ENCODE data around the gene TMBIM1.
"Not testable (repeated sequence)": the region's sequence is repeated elsewhere in the genome, so short reads cannot be mapped to it uniquely, and the experiment has no call there.

The TMBIM1 gene

GRCh38 chr2:218276986-218277755, 15.1 kb downstream of the TMBIM1 start:
- H3K4me3 ChIP-seq (ENCODE audit: low read depth, low read length), result no peak overlapping the region
- no peak for DNase-seq (ENCODE audit: low read depth)

- no peak overlapping the region for H3K4me3 ChIP-seq (ENCODE audit: low read depth, low read length)
Observed at GRCh38 chr2:218275371-218276072, 16.8 kb downstream of the TMBIM1 start.

GRCh38 chr2:218274586-218274985, 17.7 kb downstream of the TMBIM1 start:
- H3K4me3 ChIP-seq (ENCODE audit: low read depth, low read length), result no peak overlapping the region
- DNase-seq (ENCODE audit: low read depth), result no peak

More at GRCh38 chr2:218275371-218276072, 16.8 kb downstream of the TMBIM1 start:
- DNase-seq (ENCODE audit: low read depth), result no peak

GRCh38 chr2:218273908-218274249, 18.4 kb downstream of the TMBIM1 start:
- no peak for DNase-seq (ENCODE audit: low read depth)
- H3K4me3 ChIP-seq (ENCODE audit: low read depth, low read length), result no peak overlapping the region

- H3K4me3 ChIP-seq (ENCODE audit: low read depth, low read length); DNase-seq (ENCODE audit: low read depth): not testable (repeated sequence)
Observed at GRCh38 chr2:218273214-218273907, 18.9 kb downstream of the TMBIM1 start.

GRCh38 chr2:218272531-218273212, 19.6 kb downstream of the TMBIM1 start:
- no peak overlapping the region for H3K4me3 ChIP-seq (ENCODE audit: low read depth, low read length)
- DNase-seq (ENCODE audit: low read depth), result peak; percentile 89

- H3K4me3 ChIP-seq (ENCODE audit: low read depth, low read length), result no peak overlapping the region
- no peak for DNase-seq (ENCODE audit: low read depth)
Observed at GRCh38 chr2:218271865-218272530, 20.3 kb downstream of the TMBIM1 start.

GRCh38 chr2:218271487-218271797, 20.9 kb downstream of the TMBIM1 start:
- no peak for DNase-seq (ENCODE audit: low read depth)
- H3K4me3 ChIP-seq (ENCODE audit: low read depth, low read length), result peak overlapping the region; percentile 71

GRCh38 chr2:218270721-218271486, 21.4 kb downstream of the TMBIM1 start:
- H3K4me3 ChIP-seq (ENCODE audit: low read depth, low read length), result peak overlapping the region; percentile 71
- no peak for DNase-seq (ENCODE audit: low read depth)

- H3K4me3 ChIP-seq (ENCODE audit: low read depth, low read length), result peak within 1 kb of the TSS; percentile 92
- DNase-seq (ENCODE audit: low read depth), result peak; percentile 98
Observed at GRCh38 chr2:218269900-218270720, 22.2 kb downstream of the TMBIM1 start, which contains the start of the genes AAMP and PNKD. Gene AAMP, minus strand, starts transcription at chr2:218270137. Its CDS starts 51 bp downstream, at chr2:218270086. Gene PNKD, plus strand, starts transcription at chr2:218270519. Its CDS starts 17 bp downstream, at chr2:218270536.

- DNase-seq (ENCODE audit: low read depth), result no peak
- H3K4me3 ChIP-seq (ENCODE audit: low read depth, low read length), result no peak overlapping the region
Observed at GRCh38 chr2:218267259-218267658, 25.0 kb downstream of the TMBIM1 start.

- H3K4me3 ChIP-seq (ENCODE audit: low read depth, low read length), result no peak overlapping the region
- no peak for DNase-seq (ENCODE audit: low read depth)
Observed at GRCh38 chr2:218266316-218266979, 25.9 kb downstream of the TMBIM1 start.

GRCh38 chr2:218265626-218266025, 26.7 kb downstream of the TMBIM1 start:
- no peak overlapping the region for H3K4me3 ChIP-seq (ENCODE audit: low read depth, low read length)
- DNase-seq (ENCODE audit: low read depth), result no peak

- no peak for DNase-seq (ENCODE audit: low read depth)
- H3K4me3 ChIP-seq (ENCODE audit: low read depth, low read length), result no peak overlapping the region
Observed at GRCh38 chr2:218264773-218265561, 27.3 kb downstream of the TMBIM1 start.

- DNase-seq (ENCODE audit: low read depth), result no peak
- no peak overlapping the region for H3K4me3 ChIP-seq (ENCODE audit: low read depth, low read length)
Observed at GRCh38 chr2:218263817-218264641, 28.3 kb downstream of the TMBIM1 start.

Data from skeletal muscle cell (primary cell).